H1 (cell line): Measurements from ENCODE around the gene SPON2. TPM values are rescaled to one million over a fixed set of nuclear protein-coding genes. Genes with fewer than 3 reads are reported as not detected.

Experiments used
- CTCF ChIA-PET: fragments of 300-600 bp; sonication (Branson Sonifier 250); formaldehyde crosslinking; loops from one replicate; lab custom pipeline; 2021; ENCODE audit not compliant: partially characterized antibody; lab: Charles Lee
- POLR2A ChIA-PET: fragments of 300-600 bp; sonication (Branson Sonifier 250); formaldehyde crosslinking; loops from one replicate; lab custom pipeline; 2021; ENCODE audit warnings: inconsistent platforms; ENCODE audit not compliant: partially characterized antibody; lab: Charles Lee
- DNase-seq, 2 experiments: peaks; one replicate each; pipeline versions ENCODE4 v3.0.0 to v3.0.0-alpha.2; 2010 to 2022; ENCODE audit warnings: low spot score in 2 of 2, low read depth in 1 of 2, mixed read lengths in 1 of 2
- FAIRE-seq: peaks from 2 replicates; lab custom pipeline; 2011; peaks lifted over from hg19 to GRCh38; lab: Jason Lieb, UNC
- H2AFZ ChIP-seq: 2 replicates; pipeline ENCODE4 v1.8.1; 2012; ENCODE audit warnings: low read length, inconsistent platforms
- H2AK5ac ChIP-seq: 2 replicates; pipeline ENCODE4 v1.6.1; 2013; ENCODE audit warnings: low read depth, low read length
- H2BK120ac ChIP-seq: replicated peaks from 2 replicates; pipeline ENCODE3; 2013; ENCODE audit warnings: low read depth, low read length, inconsistent platforms
- H2BK12ac ChIP-seq: 2 replicates; pipeline ENCODE4 v1.6.1; 2013; ENCODE audit warnings: low read depth, low read length
- H2BK15ac ChIP-seq: 2 replicates; pipeline ENCODE4 v1.6.1; 2013; ENCODE audit warnings: low read length
- H2BK20ac ChIP-seq: 2 replicates; pipeline ENCODE4 v1.6.1; 2013; ENCODE audit warnings: low read length
- H2BK5ac ChIP-seq: 2 replicates; pipeline ENCODE4 v1.6.1; 2013; ENCODE audit warnings: low read depth, low read length
- H3K14ac ChIP-seq: 2 replicates; pipeline ENCODE4 v1.6.1; 2013; ENCODE audit warnings: inconsistent platforms; ENCODE audit not compliant: insufficient read length
- H3K18ac ChIP-seq: 2 replicates; pipeline ENCODE4 v1.6.1; 2013; ENCODE audit warnings: low read length; ENCODE audit errors: extremely low read depth
- H3K23ac ChIP-seq: 2 replicates; pipeline ENCODE4 v1.6.1; 2013; ENCODE audit warnings: inconsistent platforms; ENCODE audit not compliant: insufficient read length
- H3K23me2 ChIP-seq: 2 replicates; pipeline ENCODE4 v1.6.1; 2013; ENCODE audit warnings: low read depth, low read length
- H3K27ac ChIP-seq: 2 replicates; pipeline ENCODE4 v1.6.1; 2011; ENCODE audit warnings: low read depth, low read length, inconsistent platforms
- H3K27me3 ChIP-seq, 4 experiments: replicated peaks in 1 of 4; 1 replicate in 1 of 4; 2 replicates in 3 of 4; pipeline versions ENCODE4 v1.6.1 to v1.8.1; 2011 to 2013; ENCODE audit warnings: low read length in 3 of 4, mild to moderate bottlenecking in 3 of 4, inconsistent platforms in 2 of 4, mixed read lengths in 2 of 4, moderate library complexity in 1 of 4; ENCODE audit not compliant: control insufficient read depth in 3 of 4, insufficient read depth in 3 of 4; ENCODE audit errors: extremely low read depth in 1 of 4
- H3K36me3 ChIP-seq, 4 experiments: 2 replicates each; pipeline versions ENCODE4 v1.6.1 to v1.8.1; 2011 to 2013; ENCODE audit warnings: mild to moderate bottlenecking in 4 of 4, low read length in 3 of 4, moderate library complexity in 2 of 4, control low read depth in 1 of 4, inconsistent platforms in 1 of 4; ENCODE audit not compliant: insufficient read depth in 4 of 4, control insufficient read depth in 2 of 4
- H3K4ac ChIP-seq: replicated peaks from 2 replicates; pipeline ENCODE3; 2013; ENCODE audit warnings: low read length, low read depth, mixed read lengths, inconsistent platforms; ENCODE audit not compliant: insufficient read length
- H3K4me1 ChIP-seq, 4 experiments: replicated peaks in 1 of 4; 1 replicate in 1 of 4; 2 replicates in 3 of 4; pipeline versions ENCODE4 v1.6.1 to v1.8.1; 2011 to 2013; ENCODE audit warnings: low read length in 3 of 4, inconsistent platforms in 2 of 4, mixed read lengths in 1 of 4; ENCODE audit not compliant: insufficient read depth in 4 of 4, control insufficient read depth in 3 of 4
- H3K4me2 ChIP-seq, 2 experiments: 2 replicates each; pipeline versions ENCODE4 v1.6.1 to v1.8.1; 2011 to 2013; ENCODE audit warnings: low read depth in 2 of 2, low read length in 2 of 2, control low read depth in 1 of 2, inconsistent platforms in 1 of 2, mild to moderate bottlenecking in 1 of 2; ENCODE audit not compliant: insufficient read depth in 1 of 2
- H3K4me3 ChIP-seq, 4 experiments: fragments of 200-600, 300-600 bp in 1 of 4; sonication (generic), shearing (Covaris generic), sonication (Bioruptor Twin) in 1 of 4; 2 replicates each; pipeline versions ENCODE4 v1.5.1 to v1.8.1; 2011 to 2016; ENCODE audit warnings: low read length in 4 of 4, low read depth in 3 of 4, control low read depth in 2 of 4, inconsistent platforms in 2 of 4, mild to moderate bottlenecking in 2 of 4, mixed read lengths in 1 of 4, moderate library complexity in 1 of 4; ENCODE audit not compliant: insufficient read depth in 2 of 4; ENCODE audit errors: extremely low read depth in 1 of 4
- H3K56ac ChIP-seq: replicated peaks from 2 replicates; pipeline ENCODE3; 2013; ENCODE audit warnings: low read depth, mild to moderate bottlenecking, mixed read lengths, low read length, inconsistent platforms; ENCODE audit not compliant: insufficient read length
- H3K79me1 ChIP-seq: 2 replicates; pipeline ENCODE4 v1.6.1; 2013; ENCODE audit warnings: low read depth, low read length, control low read depth
- H3K79me2 ChIP-seq, 2 experiments: 2 replicates each; pipeline versions ENCODE4 v1.6.1 to v1.8.1; 2012 to 2013; ENCODE audit warnings: low read length in 2 of 2, mild to moderate bottlenecking in 2 of 2, inconsistent platforms in 1 of 2; ENCODE audit not compliant: insufficient read depth in 2 of 2, control insufficient read depth in 1 of 2
- H3K9ac ChIP-seq, 4 experiments: replicated peaks in 1 of 4; 1 replicate in 1 of 4; 2 replicates in 3 of 4; pipeline versions ENCODE4 v1.6.1 to v1.8.1; 2011 to 2013; ENCODE audit warnings: low read depth in 3 of 4, low read length in 3 of 4, control low read depth in 2 of 4, mild to moderate bottlenecking in 2 of 4, moderate library complexity in 2 of 4, inconsistent platforms in 1 of 4; ENCODE audit errors: extremely low read depth in 1 of 4
- H3K9me3 ChIP-seq, 2 experiments: 2 replicates each; pipeline versions ENCODE4 v1.6.1 to v1.8.1; 2012 to 2013; ENCODE audit warnings: mild to moderate bottlenecking in 2 of 2, moderate library complexity in 2 of 2, control low read depth in 1 of 2, inconsistent platforms in 1 of 2, low read depth in 1 of 2, low read length in 1 of 2, mixed read lengths in 1 of 2; ENCODE audit not compliant: insufficient read depth in 2 of 2
- H4K20me1 ChIP-seq, 2 experiments: replicated peaks in 1 of 2; 2 replicates each; pipeline versions ENCODE3 to v1.8.1; 2011 to 2013; ENCODE audit warnings: inconsistent platforms in 2 of 2, low read length in 2 of 2, mild to moderate bottlenecking in 1 of 2; ENCODE audit not compliant: insufficient read depth in 2 of 2, control insufficient read depth in 1 of 2
- H4K5ac ChIP-seq: 2 replicates; pipeline ENCODE4 v1.6.1; 2013; ENCODE audit warnings: low read length, low read depth, mixed read lengths, inconsistent platforms; ENCODE audit not compliant: insufficient read length
- H4K8ac ChIP-seq: 2 replicates; pipeline ENCODE4 v1.8.0; 2013; ENCODE audit warnings: mild to moderate bottlenecking, moderate library complexity, low read length, inconsistent platforms; ENCODE audit not compliant: insufficient read depth; ENCODE audit errors: extremely low read depth
- H4K91ac ChIP-seq: replicated peaks from 2 replicates; pipeline ENCODE3; 2013; ENCODE audit warnings: low read length, mixed read lengths, inconsistent platforms; ENCODE audit not compliant: insufficient read length
- CBX5 ChIP-seq: fragments of 300-800, 300-1000 bp; sonication (generic); IDR thresholded peaks from 2 replicates; pipeline ENCODE4 v1.7.1; 2016; ENCODE audit warnings: antibody characterized with exemption, low read length, low read depth
- CBX8 ChIP-seq: fragments of 300-800, 300-1000 bp; sonication (generic); IDR thresholded peaks from 2 replicates; pipeline ENCODE4 v1.7.1; 2016; ENCODE audit warnings: low read depth, low read length, borderline replicate concordance
- FOSL1 ChIP-seq: IDR thresholded peaks from 2 replicates; pipeline ENCODE4 v1.6.1; 2011; ENCODE audit warnings: mild to moderate bottlenecking, low read depth, low read length, moderate library complexity; ENCODE audit not compliant: insufficient read depth
- HDAC2 ChIP-seq, 2 experiments: fragments of 300-600 bp in 1 of 2; sonication (generic) in 1 of 2; IDR thresholded peaks; 2 replicates each; pipeline ENCODE4 v1.6.1; 2011 to 2012; ENCODE audit warnings: low read depth in 2 of 2, low read length in 2 of 2, mild to moderate bottlenecking in 2 of 2, moderate library complexity in 2 of 2, borderline replicate concordance in 1 of 2, inconsistent platforms in 1 of 2
- JUND ChIP-seq: IDR thresholded peaks from 2 replicates; pipeline ENCODE4 v1.6.1; 2011; ENCODE audit warnings: mild to moderate bottlenecking, improper control_type of control experiment, low read length
- KDM5A ChIP-seq: fragments of 200-600 bp; IDR thresholded peaks from 2 replicates; pipeline ENCODE4 v1.7.1; 2012; ENCODE audit warnings: mild to moderate bottlenecking, low read length, inconsistent platforms, mixed read lengths
- MAX ChIP-seq: IDR thresholded peaks from 2 replicates; pipeline ENCODE4 v1.6.1; 2012; ENCODE audit warnings: inconsistent platforms
- POLR2AphosphoS5 ChIP-seq: IDR thresholded peaks from 2 replicates; pipeline ENCODE4 v1.6.1; 2011; ENCODE audit warnings: low read depth, low read length
- SP1 ChIP-seq: IDR thresholded peaks from 2 replicates; pipeline ENCODE4 v1.6.1; 2011; ENCODE audit warnings: low read depth, low read length
- SP4 ChIP-seq: IDR thresholded peaks from 2 replicates; pipeline ENCODE4 v1.6.1; 2012; ENCODE audit warnings: low read length, inconsistent platforms
- SUZ12 ChIP-seq: fragments of 200-600 bp; sonication (generic); IDR thresholded peaks from 2 replicates; pipeline ENCODE4 v1.6.1; 2012; ENCODE audit warnings: mild to moderate bottlenecking, inconsistent platforms, low read length, moderate library complexity, mixed read lengths
- TAF7 ChIP-seq: optimal IDR thresholded peaks from 2 replicates; pipeline ENCODE3; 2011; ENCODE audit warnings: low read depth, mild to moderate bottlenecking, inconsistent platforms, low read length, moderate library complexity, borderline replicate concordance
- TBP ChIP-seq: IDR thresholded peaks from 2 replicates; pipeline ENCODE4 v1.6.1; 2011; ENCODE audit warnings: low read depth, low read length, improper control_type of control experiment
- YY1 ChIP-seq: IDR thresholded peaks from 2 replicates; pipeline ENCODE4 v1.6.1; 2011; ENCODE audit warnings: low read depth, mild to moderate bottlenecking, low read length
- WGBS, 2 experiments: shearing (Covaris generic) in 1 of 2; methylation state at CpG; one replicate each; pipeline versions ENCODE4 v1.1.6 to v1.1.7; 2013 to 2015; ENCODE audit warnings: low lambda C conversion rate in 2 of 2, mixed read lengths in 2 of 2, inconsistent platforms in 1 of 2, low coverage in 1 of 2, missing lambda C conversion rate in 1 of 2; ENCODE audit not compliant: insufficient replicate concordance in 2 of 2, insufficient coverage in 1 of 2, insufficient read length in 1 of 2; ENCODE audit errors: extremely low coverage in 1 of 2, missing lambda C conversion rate in 1 of 2; 5-methylcytosine and 5-hydroxymethylcytosine counted together
- polyA plus RNA-seq, 7 experiments: library from polyadenylated mRNA; depleted of rRNA in 3 of 7; stranded (reverse) in 5 of 7; unstranded in 2 of 7; fragments of >200 nt in 5 of 7; fragments of 200-250 nt in 2 of 7; gene quantifications; 1 replicate in 5 of 7; 2 replicates in 1 of 7; 4 replicates in 1 of 7; pipeline versions ENCODE4 v1.2.1 to v1.2.3, GENCODE V29; 2011 to 2013; ENCODE audit warnings: missing spikeins in 2 of 7, mixed read lengths in 2 of 7
- total RNA-seq: library from RNA; stranded (reverse); fragmentation: NEBNext Ultra II Directional; extraction: Animal tissue kit (Norgen Biotek cat#: 25700); gene quantifications from 2 replicates; pipeline ENCODE4 v1.2.1, GENCODE V29; 2021
- TF ChIP-seq, protein P1 (sequence below): IDR thresholded peaks from 2 replicates; pipeline ENCODE4 v1.6.1; 2012; ENCODE audit warnings: inconsistent platforms

The SPON2 gene
- total and polyA plus RNA-seq, 2 of the 8 experiments (the other 6 are each of a cell fraction or from before 2014, with no cell fraction given) = 2.8 to 3.2 TPM

GRCh38 chr4:1126506-1126905, 45.9 kb downstream of the SPON2 start:
- H3K9me3 ChIP-seq = no peaks in the 10 kb centered on the region
- H3K79me2 ChIP-seq = no peaks in the 10 kb centered on the region
- FAIRE-seq = no peak
- no peak overlapping the region for H3K4me2 ChIP-seq
- no peak overlapping the region for H2BK5ac ChIP-seq
- no peak overlapping the region for H3K56ac ChIP-seq
- H2AFZ ChIP-seq = no peak overlapping the region
- no peak overlapping the region for H2AK5ac ChIP-seq
- no peak overlapping the region for H3K18ac ChIP-seq
- no peak overlapping the region for H3K4ac ChIP-seq
- H3K36me3 ChIP-seq = no peaks in the 10 kb centered on the region
- no peaks in the 10 kb centered on the region for H3K79me1 ChIP-seq
- no peak overlapping the region for H4K8ac ChIP-seq
- H2BK20ac ChIP-seq = no peak overlapping the region
- no peak overlapping the region for H4K91ac ChIP-seq
- H2BK120ac ChIP-seq = no peak overlapping the region
- H3K23ac ChIP-seq = no peak overlapping the region
- ChIA-PET CTCF (interaction anchor here (1.3 kb wide), 1 partner anchor 41 kb away, joined by 3 read pairs; no protein-coding TSS in a partner anchor), POLR2A (no interaction called here)
- no peak overlapping the region for H3K9ac ChIP-seq
- H4K20me1 ChIP-seq = no peaks in the 10 kb centered on the region
- H3K27me3 ChIP-seq = no peaks in the 10 kb centered on the region
- 88% methylated on average over 1 of the region's 1 CpG; no CpG with 5 or more reads in 1 of the 2 experiments for WGBS, 2 experiments
- no peak overlapping the region for H3K27ac ChIP-seq
- H3K4me1 ChIP-seq = no peaks in the 10 kb centered on the region; a peak in 1 of 7 replicates
- H3K23me2 ChIP-seq = no peaks in the 10 kb centered on the region
- no peak overlapping the region for H2BK12ac ChIP-seq
- no peak for DNase-seq
- no peak overlapping the region for H3K4me3 ChIP-seq
- H4K5ac ChIP-seq = no peak overlapping the region
- H2BK15ac ChIP-seq = no peak overlapping the region
- no peak overlapping the region for H3K14ac ChIP-seq
- TF ChIP-seq, protein P1, sequence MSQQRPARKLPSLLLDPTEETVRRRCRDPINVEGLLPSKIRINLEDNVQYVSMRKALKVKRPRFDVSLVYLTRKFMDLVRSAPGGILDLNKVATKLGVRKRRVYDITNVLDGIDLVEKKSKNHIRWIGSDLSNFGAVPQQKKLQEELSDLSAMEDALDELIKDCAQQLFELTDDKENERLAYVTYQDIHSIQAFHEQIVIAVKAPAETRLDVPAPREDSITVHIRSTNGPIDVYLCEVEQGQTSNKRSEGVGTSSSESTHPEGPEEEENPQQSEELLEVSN = no peak
- TF ChIP-seq KDM5A = no peak
- no peak for TF ChIP-seq SP1
- no peak for TF ChIP-seq CBX8
- TF ChIP-seq POLR2AphosphoS5 = no peak
- no peak for TF ChIP-seq SUZ12
- no peak for TF ChIP-seq SP4
- TF ChIP-seq TAF7 = no peak
- TF ChIP-seq CBX5 = no peak
- no peak for TF ChIP-seq MAX
- no peak for TF ChIP-seq YY1
- no peak for TF ChIP-seq FOSL1
- no peak for TF ChIP-seq TBP
- no peak for TF ChIP-seq JUND
- TF ChIP-seq HDAC2 (IDR thresholded peaks at IDR 0.05; ENCODE audit: borderline replicate concordance in 1 of 2, low read depth in 2 of 2, low read length in 2 of 2) = no peak
